Measurements from ENCODE around the gene MGST3. TPM values are rescaled to one million over a fixed set of nuclear protein-coding genes. Genes with fewer than 3 reads are reported as not detected.
"Not testable (repeated sequence)": the region's sequence is repeated elsewhere in the genome, so short reads cannot be mapped to it uniquely, and the experiment has no call there.

The MGST3 gene
- total and polyA plus RNA-seq, 9 donors: 137 to 238 (median 159) TPM

GRCh38 chr1:165600793-165601192, 30.2 kb upstream of the MGST3 start:
- H3K27ac ChIP-seq: no peak overlapping the region
- TF ChIP-seq CTCF (IDR thresholded peaks at IDR 0.05) (no peak), EP300 (IDR thresholded peaks at IDR 0.05) (no peak), POLR2A (IDR thresholded peaks at IDR 0.05) (no peak)
- intact Hi-C loops (cut with DNase I): loop anchor here (2.0 to 10.0 kb wide), 4 partner anchors 312 to 317 kb away; no protein-coding TSS in a partner anchor
- WGBS, 3 donors: 74 to 78% (median 75%) methylated on average over 4 of the region's 4 CpGs
- no peaks in the 10 kb centered on the region for H3K27me3 ChIP-seq
- no peaks in the 10 kb centered on the region for H3K36me3 ChIP-seq
- H3K4me3 ChIP-seq: no peak overlapping the region
- no peaks in the 10 kb centered on the region for H3K4me1 ChIP-seq (ENCODE audit: insufficient read depth)
- H3K9me3 ChIP-seq: no peaks in the 10 kb centered on the region
- no peak for DNase-seq

- intact Hi-C loops (cut with DNase I): loop anchor here in 3 of 4 donors (5.0 to 10.0 kb wide), 3 partner anchors 308 to 313 kb away; no protein-coding TSS in a partner anchor
- 55 to 83% (median 59%) methylated on average over 2 of the region's 2 CpGs for WGBS, 3 donors
- DNase-seq: no peak
- Histone ChIP-seq H3K9me3 (no peaks in the 10 kb centered on the region), H3K4me3 (no peak overlapping the region), H3K27me3 (no peaks in the 10 kb centered on the region), H3K27ac (no peak overlapping the region), H3K36me3 (no peaks in the 10 kb centered on the region), H3K4me1 (ENCODE audit: insufficient read depth) (no peaks in the 10 kb centered on the region)
- TF ChIP-seq POLR2A (IDR thresholded peaks at IDR 0.05) (no peak), EP300 (IDR thresholded peaks at IDR 0.05) (no peak), CTCF (IDR thresholded peaks at IDR 0.05) (no peak)
Measured at GRCh38 chr1:165603810-165604209, 27.2 kb upstream of the MGST3 start.

- 89 to 95% (median 93%) methylated on average over 4 of the region's 4 CpGs for WGBS, 3 donors
- intact Hi-C loops (cut with DNase I): loop anchor here in 1 of 4 donors (10.0 kb wide), 1 partner anchor 310 kb away; no protein-coding TSS in a partner anchor
- no peak overlapping the region for H3K27ac ChIP-seq
- no peaks in the 10 kb centered on the region for H3K27me3 ChIP-seq
- no peaks in the 10 kb centered on the region for H3K9me3 ChIP-seq
- H3K36me3 ChIP-seq: no peaks in the 10 kb centered on the region
- DNase-seq: no peak
- no peaks in the 10 kb centered on the region for H3K4me1 ChIP-seq (ENCODE audit: insufficient read depth)
- no peak for TF ChIP-seq POLR2A (IDR thresholded peaks at IDR 0.05)
- no peak for TF ChIP-seq EP300 (IDR thresholded peaks at IDR 0.05)
- TF ChIP-seq CTCF (IDR thresholded peaks at IDR 0.05): no peak
- H3K4me3 ChIP-seq: no peak overlapping the region
Measured at GRCh38 chr1:165605246-165605645, 25.8 kb upstream of the MGST3 start.

GRCh38 chr1:165606676-165607075, 24.4 kb upstream of the MGST3 start:
- H3K36me3 ChIP-seq; H3K4me1 ChIP-seq (ENCODE audit: insufficient read depth); H3K4me3 ChIP-seq; H3K9me3 ChIP-seq; H3K27ac ChIP-seq; H3K27me3 ChIP-seq; DNase-seq: not testable (repeated sequence)
- intact Hi-C loops (cut with DNase I): loop anchor here in 1 of 4 donors (10.0 kb wide), 1 partner anchor 308 kb away; no protein-coding TSS in a partner anchor
- WGBS, 3 donors: 53 to 76% (median 56%) methylated on average over 12 of the region's 12 CpGs

GRCh38 chr1:165610866-165611265, 20.2 kb upstream of the MGST3 start:
- H3K27ac ChIP-seq: no peak overlapping the region
- H3K27me3 ChIP-seq: no peaks in the 10 kb centered on the region
- H3K4me1 ChIP-seq (ENCODE audit: insufficient read depth): no peaks in the 10 kb centered on the region
- no peaks in the 10 kb centered on the region for H3K9me3 ChIP-seq
- intact Hi-C loops (cut with DNase I): loop anchor here in 1 of 4 donors (5.0 kb wide), 1 partner anchor 116 kb away; no protein-coding TSS in a partner anchor
- H3K36me3 ChIP-seq: no peaks in the 10 kb centered on the region
- DNase-seq: no peak
- TF ChIP-seq POLR2A (IDR thresholded peaks at IDR 0.05) (no peak), CTCF (IDR thresholded peaks at IDR 0.05) (no peak), EP300 (IDR thresholded peaks at IDR 0.05) (no peak)
- H3K4me3 ChIP-seq: no peak overlapping the region
- WGBS, 3 donors: 43 to 65% (median 50%) methylated on average over 1 of the region's 1 CpG

Data from ovary (tissue), 9 donors.